Ramos (cell line): ENCODE data around the gene QSOX2.

Experiments used
- in situ Hi-C: fragments of 300-500 bp; cut with MboI; formaldehyde crosslinking; loops from one replicate; pipeline ENCODE4 v1.14.3; 2022; ENCODE audit warnings: low sequenced_read_pairs; ENCODE audit not compliant: unreplicated experiment

The QSOX2 gene

DNA sequence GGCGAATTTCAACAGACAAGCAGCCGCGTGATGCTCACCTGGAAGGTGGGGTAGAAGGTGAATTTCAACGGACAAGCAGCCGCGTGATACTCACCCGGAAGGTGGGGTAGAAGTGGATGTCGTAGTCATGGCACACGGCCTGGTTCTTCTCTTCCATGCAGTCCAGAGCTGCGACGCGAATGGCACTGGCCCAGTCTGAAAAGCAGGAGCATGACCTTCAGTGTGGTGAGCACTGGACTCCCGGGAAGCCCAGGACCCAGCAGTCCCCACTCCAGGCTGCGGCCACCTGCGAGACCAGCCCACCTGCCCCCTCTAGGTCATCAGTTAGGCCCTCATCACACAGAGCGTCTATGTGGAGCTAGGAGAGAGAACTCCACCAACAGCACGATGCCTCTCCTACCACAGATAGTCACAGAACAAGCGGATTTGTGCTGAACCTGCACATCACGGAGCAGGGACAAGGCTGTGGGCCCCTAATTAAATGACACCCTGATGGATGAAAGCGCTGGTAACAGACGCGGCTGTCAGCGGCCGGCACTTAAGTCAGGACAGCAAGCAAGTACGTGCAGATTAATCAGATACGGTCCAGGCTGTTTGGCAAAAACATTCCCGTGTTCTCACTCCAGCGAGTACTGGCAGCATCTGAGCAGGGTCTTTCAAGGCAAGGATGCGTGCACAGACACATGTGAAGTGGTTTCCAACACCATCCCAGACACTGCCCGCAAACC is 18.8 kb downstream of the QSOX2 start:
- in situ Hi-C loops: no loop called here

GRCh38 chr9:136225748-136226679 is 19.6 kb downstream of the QSOX2 start:
- in situ Hi-C loops: no loop called here

- in situ Hi-C loops: no loop called here
Observed at GRCh38 chr9:136225366-136225747, 20.3 kb downstream of the QSOX2 start.

- in situ Hi-C loops: no loop called here
Observed at GRCh38 chr9:136223871-136224640, 21.6 kb downstream of the QSOX2 start.

DNA sequence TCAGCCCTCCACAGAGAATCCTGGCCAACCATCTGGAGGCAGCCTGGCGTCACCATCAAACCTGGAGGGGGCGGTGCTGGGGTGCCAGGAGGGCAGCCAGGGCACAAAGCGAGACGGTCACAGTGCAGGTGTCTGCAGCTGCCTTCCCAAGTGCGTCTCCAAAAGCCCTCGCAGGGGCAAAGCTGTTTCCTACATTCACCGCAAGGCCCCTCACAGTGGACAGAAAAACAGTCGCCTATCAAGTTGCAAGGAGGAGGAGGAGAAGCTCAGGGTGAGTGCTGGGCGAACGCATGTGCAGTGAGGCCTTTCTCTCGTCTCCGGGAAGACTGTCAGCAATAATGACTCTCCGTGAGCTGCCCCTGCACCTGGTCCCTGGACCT is 22.7 kb downstream of the QSOX2 start:
- in situ Hi-C loops: no loop called here

DNA sequence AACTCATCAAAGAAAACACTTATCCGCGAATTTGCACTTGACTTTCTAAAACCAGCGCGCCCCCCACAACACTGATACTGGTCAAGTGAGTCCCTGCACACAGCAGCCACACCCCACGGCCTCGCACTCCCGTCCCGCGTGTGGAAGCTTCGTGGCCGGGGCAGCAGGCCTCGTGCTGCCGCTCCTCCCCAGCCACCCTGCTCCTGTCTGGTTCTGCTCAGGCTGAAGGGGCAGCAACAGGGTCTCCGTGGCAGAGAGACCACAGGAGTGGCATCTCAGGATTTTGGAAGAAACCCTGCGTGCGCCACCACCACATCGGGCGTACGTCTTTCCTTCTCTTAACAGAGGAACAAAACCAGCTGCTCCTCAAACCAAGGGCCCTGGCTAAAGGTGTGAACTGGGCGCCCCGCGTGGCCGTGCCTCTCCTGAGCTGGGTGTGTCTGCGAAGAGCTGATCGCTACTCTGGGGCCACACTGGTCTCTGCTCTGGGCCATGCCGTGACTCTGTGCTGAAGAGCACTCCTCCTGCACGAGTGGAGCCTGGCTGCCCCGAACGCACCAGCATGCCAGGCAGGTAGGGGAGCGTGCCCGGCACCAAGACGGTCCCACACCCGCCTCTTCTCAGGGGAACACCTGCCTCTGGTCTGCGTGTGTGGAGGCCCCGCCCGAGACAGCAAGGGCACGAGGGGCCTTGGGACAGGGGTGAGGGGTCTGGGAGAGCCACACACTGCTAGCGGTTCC is 23.3 kb downstream of the QSOX2 start:
- in situ Hi-C loops: no loop called here

- in situ Hi-C loops: no loop called here
Observed at GRCh38 chr9:136220017-136220729, 25.4 kb downstream of the QSOX2 start.

DNA sequence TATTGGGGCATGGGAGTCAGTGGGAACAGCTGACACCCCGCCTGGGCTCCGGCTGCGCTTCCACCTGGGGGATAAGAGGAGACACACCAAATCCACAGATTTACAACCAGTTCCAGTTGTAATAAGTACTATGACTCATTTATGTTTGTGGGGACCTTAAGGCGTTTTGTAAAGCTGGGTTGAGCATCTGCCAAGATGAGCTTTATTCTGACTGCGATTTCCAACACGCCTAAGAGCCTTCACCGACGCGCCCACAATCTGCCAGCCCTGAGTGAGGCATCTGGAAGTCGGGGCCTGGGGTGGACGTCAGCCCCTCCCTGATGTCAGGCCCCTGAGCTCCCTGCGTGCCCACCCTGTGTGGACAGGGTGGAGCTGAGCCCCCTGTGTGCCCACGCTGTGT is 26.3 kb downstream of the QSOX2 start:
- in situ Hi-C loops: no loop called here

- in situ Hi-C loops: no loop called here
Observed at GRCh38 chr9:136218673-136219072, 26.9 kb downstream of the QSOX2 start.

DNA sequence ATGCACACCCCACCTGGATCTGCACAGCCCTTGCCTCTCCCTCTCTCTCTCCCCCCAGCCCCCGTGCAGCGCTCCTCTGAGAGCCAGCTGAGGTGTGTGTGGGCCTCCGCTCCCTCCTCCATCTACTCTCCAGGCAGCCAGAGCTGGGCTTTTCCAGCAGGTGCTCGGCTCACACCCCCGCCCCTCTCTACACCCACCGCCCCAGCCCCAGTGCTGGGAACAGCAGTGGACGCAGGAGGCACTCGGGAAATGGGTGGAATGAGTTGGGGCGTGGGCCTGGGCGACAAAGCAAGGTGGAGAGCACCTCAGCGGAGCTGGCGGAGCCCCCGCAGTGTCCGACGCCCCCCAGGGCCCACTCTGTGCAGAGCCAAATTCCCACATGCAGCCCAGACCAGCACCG is 27.3 kb downstream of the QSOX2 start:
- in situ Hi-C loops: no loop called here

GRCh38 chr9:136216541-136217244 is 28.9 kb downstream of the QSOX2 start:
- in situ Hi-C loops: no loop called here

DNA sequence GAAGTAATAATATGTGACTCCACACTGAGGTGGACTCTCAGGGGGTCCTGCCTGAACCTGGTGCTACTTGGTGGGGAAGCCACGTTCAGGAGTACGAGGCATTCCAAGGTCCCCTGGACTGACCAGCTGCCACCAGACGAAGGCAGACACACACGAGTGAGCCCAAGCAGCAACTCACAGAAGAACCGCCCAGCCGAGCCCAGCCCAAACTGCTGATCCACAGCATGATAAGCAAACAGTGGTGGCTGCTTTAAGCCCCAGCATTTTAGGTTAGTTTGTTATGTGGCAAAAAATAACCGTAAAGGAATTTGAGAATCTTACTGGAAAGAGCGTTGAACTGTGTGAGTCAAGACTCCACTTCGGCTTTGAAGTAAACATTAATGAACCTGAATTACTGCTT is 31.9 kb downstream of the QSOX2 start:
- in situ Hi-C loops: no loop called here

DNA sequence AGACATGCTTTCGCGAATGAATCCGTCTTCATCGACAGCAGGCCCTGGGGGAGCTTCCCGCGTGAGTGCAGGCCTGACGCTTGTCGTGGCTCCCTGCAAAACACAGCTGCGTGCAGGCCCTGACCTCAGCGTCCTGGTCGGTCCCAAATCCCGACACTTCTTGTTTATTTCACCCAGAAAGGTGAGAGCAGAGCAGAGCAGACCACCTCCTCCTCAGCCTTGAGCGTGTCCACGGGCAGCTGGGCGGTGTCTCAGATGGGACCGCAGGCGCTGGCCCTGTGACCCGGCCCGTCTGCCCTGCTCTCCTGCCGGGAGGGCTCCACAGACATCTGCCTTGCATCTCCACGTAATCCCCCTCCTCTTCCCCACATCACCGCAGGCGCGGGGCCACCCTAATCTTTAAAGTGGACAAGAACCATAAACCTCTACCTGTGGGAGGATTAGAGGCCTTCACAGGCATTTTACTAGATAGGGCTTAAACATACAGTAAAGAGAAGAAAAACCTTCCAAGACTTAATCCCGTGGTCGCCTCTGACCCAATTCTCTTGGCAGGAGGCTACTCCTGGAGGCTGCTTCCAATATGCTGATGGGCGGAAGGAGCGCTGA is 33.2 kb downstream of the QSOX2 start:
- in situ Hi-C loops: no loop called here

DNA sequence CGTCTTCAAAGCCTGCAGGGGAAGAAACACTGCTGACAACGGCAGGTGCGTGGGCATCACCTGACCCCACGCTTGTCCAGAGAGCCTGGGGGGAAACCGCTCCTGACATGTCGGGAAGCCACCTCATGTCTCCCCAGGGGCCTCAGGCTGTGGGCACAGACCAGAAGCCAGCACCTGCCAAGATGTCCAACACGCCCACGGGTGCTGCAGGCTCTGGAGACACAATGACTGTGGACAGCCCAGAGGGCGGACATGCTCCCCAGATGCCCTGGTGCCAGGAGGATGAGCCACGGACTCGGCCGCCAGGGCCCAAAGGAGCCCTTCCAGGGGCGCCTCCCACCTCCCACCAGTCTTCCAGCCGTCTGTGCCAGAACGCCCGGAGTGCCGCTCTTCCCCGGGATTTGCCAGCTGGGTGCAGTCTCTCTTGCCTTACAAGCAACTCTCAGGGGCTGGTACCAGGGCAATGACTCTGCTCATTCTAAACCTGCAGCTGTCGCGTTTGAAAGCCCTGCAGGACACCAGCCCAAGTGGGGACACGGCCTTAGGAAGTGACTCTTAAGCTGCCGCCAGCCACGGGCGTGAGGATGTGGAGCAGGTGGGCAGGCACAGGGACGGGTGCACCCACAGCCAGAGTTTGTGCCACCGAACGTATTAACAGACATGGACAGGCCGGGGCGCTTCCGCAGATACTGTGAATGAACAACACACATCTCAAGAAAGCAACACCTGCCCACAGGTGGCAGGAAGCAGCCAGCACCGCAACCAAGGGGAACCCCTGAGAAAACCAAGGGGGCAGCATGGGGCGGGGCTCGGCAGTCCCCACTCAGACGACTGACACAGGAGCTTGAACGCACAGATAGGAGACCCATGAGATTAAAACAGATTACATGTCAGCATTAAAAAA is 33.9 kb downstream of the QSOX2 start:
- in situ Hi-C loops: no loop called here

DNA sequence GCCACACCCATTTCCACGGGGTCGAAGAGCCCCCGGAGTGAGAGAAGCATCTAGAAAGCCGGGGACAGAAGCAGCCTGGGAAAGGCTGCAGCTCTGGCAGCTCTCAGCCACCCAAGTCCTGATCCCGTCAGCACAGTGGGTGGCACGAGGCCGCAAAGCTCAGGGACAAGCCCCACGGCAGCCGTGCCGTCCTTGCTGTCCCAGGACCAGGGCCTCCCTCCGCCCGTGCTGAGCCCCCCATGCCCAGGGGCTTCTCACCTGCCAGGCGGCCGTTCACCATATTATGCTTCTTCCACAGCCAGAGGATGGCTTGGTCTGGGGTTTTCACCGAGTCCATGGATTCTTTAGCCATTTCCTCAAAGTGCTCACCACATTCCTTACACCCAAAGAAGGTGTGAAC is 34.6 kb downstream of the QSOX2 start:
- in situ Hi-C loops: no loop called here

DNA sequence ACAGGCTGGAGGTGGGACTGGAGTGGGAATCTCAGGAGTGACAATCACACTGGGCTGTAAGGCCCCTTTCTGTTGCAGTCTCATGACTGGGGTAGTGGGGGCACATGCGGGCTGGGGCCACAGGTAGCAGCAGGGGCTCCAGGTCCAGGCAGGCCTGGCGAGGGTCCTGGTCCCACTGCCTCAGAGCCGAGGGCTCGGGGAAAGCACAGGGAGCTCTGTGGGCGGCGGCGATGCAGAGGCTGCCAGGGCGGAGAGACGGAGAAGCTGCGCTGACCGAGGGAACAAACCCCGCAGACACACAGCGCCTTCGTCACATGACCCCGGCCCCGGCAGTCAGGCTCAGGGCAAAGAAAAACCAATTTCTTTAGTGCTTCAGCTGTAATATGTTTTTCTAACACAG is 35.3 kb downstream of the QSOX2 start:
- in situ Hi-C loops: no loop called here

DNA sequence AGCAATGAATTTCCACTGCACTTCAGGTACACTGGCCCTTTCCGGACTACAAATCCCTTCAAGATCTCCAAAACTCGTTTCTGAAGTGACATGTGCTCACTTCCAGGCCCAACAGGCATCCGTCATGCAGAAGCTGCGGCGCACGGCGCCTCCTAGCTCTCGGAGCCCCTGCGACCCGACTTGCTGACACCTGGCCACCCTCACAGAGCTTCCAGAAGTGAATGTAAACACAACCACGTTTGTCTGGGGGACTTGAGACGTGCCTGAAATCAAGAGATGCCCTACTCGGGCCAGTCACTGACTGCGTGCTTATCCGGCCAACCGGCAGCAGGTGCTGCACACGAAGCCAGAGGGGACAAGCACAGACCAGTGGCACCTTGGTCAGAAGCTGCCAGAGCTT is 35.8 kb downstream of the QSOX2 start:
- in situ Hi-C loops: no loop called here

GRCh38 chr9:136209232-136209631 is 36.4 kb downstream of the QSOX2 start:
- in situ Hi-C loops: no loop called here
